H1 (cell line): Measurements from ENCODE around the gene RAD54L. TPM values are rescaled to one million over a fixed set of nuclear protein-coding genes. Genes with fewer than 3 reads are reported as not detected.
A peak's percentile ranks its signal among the peaks of the same experiment; 100 is the strongest.

Experiments
- CTCF ChIA-PET: fragments of 300-600 bp; sonication (Branson Sonifier 250); formaldehyde crosslinking; loops from one replicate; lab custom pipeline; 2021; ENCODE audit not compliant: partially characterized antibody; lab: Charles Lee
- POLR2A ChIA-PET: fragments of 300-600 bp; sonication (Branson Sonifier 250); formaldehyde crosslinking; loops from one replicate; lab custom pipeline; 2021; ENCODE audit warnings: inconsistent platforms; ENCODE audit not compliant: partially characterized antibody; lab: Charles Lee
- DNase-seq, 2 experiments: peaks; one replicate each; pipeline versions ENCODE4 v3.0.0 to v3.0.0-alpha.2; 2010 to 2022; ENCODE audit warnings: low spot score in 2 of 2, low read depth in 1 of 2, mixed read lengths in 1 of 2
- FAIRE-seq: peaks from 2 replicates; lab custom pipeline; 2011; peaks lifted over from hg19 to GRCh38; lab: Jason Lieb, UNC
- H2AFZ ChIP-seq: 2 replicates; pipeline ENCODE4 v1.8.1; 2012; ENCODE audit warnings: low read length, inconsistent platforms
- H2AK5ac ChIP-seq: 2 replicates; pipeline ENCODE4 v1.6.1; 2013; ENCODE audit warnings: low read depth, low read length
- H2BK120ac ChIP-seq: replicated peaks from 2 replicates; pipeline ENCODE3; 2013; ENCODE audit warnings: low read depth, low read length, inconsistent platforms
- H2BK12ac ChIP-seq: 2 replicates; pipeline ENCODE4 v1.6.1; 2013; ENCODE audit warnings: low read depth, low read length
- H2BK15ac ChIP-seq: 2 replicates; pipeline ENCODE4 v1.6.1; 2013; ENCODE audit warnings: low read length
- H2BK20ac ChIP-seq: 2 replicates; pipeline ENCODE4 v1.6.1; 2013; ENCODE audit warnings: low read length
- H2BK5ac ChIP-seq: 2 replicates; pipeline ENCODE4 v1.6.1; 2013; ENCODE audit warnings: low read depth, low read length
- H3K14ac ChIP-seq: 2 replicates; pipeline ENCODE4 v1.6.1; 2013; ENCODE audit warnings: inconsistent platforms; ENCODE audit not compliant: insufficient read length
- H3K18ac ChIP-seq: 2 replicates; pipeline ENCODE4 v1.6.1; 2013; ENCODE audit warnings: low read length; ENCODE audit errors: extremely low read depth
- H3K23ac ChIP-seq: 2 replicates; pipeline ENCODE4 v1.6.1; 2013; ENCODE audit warnings: inconsistent platforms; ENCODE audit not compliant: insufficient read length
- H3K23me2 ChIP-seq: 2 replicates; pipeline ENCODE4 v1.6.1; 2013; ENCODE audit warnings: low read depth, low read length
- H3K27ac ChIP-seq: 2 replicates; pipeline ENCODE4 v1.6.1; 2011; ENCODE audit warnings: low read depth, low read length, inconsistent platforms
- H3K27me3 ChIP-seq, 4 experiments: replicated peaks in 1 of 4; 1 replicate in 1 of 4; 2 replicates in 3 of 4; pipeline versions ENCODE4 v1.6.1 to v1.8.1; 2011 to 2013; ENCODE audit warnings: low read length in 3 of 4, mild to moderate bottlenecking in 3 of 4, inconsistent platforms in 2 of 4, mixed read lengths in 2 of 4, moderate library complexity in 1 of 4; ENCODE audit not compliant: control insufficient read depth in 3 of 4, insufficient read depth in 3 of 4; ENCODE audit errors: extremely low read depth in 1 of 4
- H3K36me3 ChIP-seq, 4 experiments: 2 replicates each; pipeline versions ENCODE4 v1.6.1 to v1.8.1; 2011 to 2013; ENCODE audit warnings: mild to moderate bottlenecking in 4 of 4, low read length in 3 of 4, moderate library complexity in 2 of 4, control low read depth in 1 of 4, inconsistent platforms in 1 of 4; ENCODE audit not compliant: insufficient read depth in 4 of 4, control insufficient read depth in 2 of 4
- H3K4ac ChIP-seq: replicated peaks from 2 replicates; pipeline ENCODE3; 2013; ENCODE audit warnings: low read length, low read depth, mixed read lengths, inconsistent platforms; ENCODE audit not compliant: insufficient read length
- H3K4me1 ChIP-seq, 4 experiments: replicated peaks in 1 of 4; 1 replicate in 1 of 4; 2 replicates in 3 of 4; pipeline versions ENCODE4 v1.6.1 to v1.8.1; 2011 to 2013; ENCODE audit warnings: low read length in 3 of 4, inconsistent platforms in 2 of 4, mixed read lengths in 1 of 4; ENCODE audit not compliant: insufficient read depth in 4 of 4, control insufficient read depth in 3 of 4
- H3K4me2 ChIP-seq, 2 experiments: 2 replicates each; pipeline versions ENCODE4 v1.6.1 to v1.8.1; 2011 to 2013; ENCODE audit warnings: low read depth in 2 of 2, low read length in 2 of 2, control low read depth in 1 of 2, inconsistent platforms in 1 of 2, mild to moderate bottlenecking in 1 of 2; ENCODE audit not compliant: insufficient read depth in 1 of 2
- H3K4me3 ChIP-seq, 4 experiments: fragments of 200-600, 300-600 bp in 1 of 4; sonication (generic), shearing (Covaris generic), sonication (Bioruptor Twin) in 1 of 4; 2 replicates each; pipeline versions ENCODE4 v1.5.1 to v1.8.1; 2011 to 2016; ENCODE audit warnings: low read length in 4 of 4, low read depth in 3 of 4, control low read depth in 2 of 4, inconsistent platforms in 2 of 4, mild to moderate bottlenecking in 2 of 4, mixed read lengths in 1 of 4, moderate library complexity in 1 of 4; ENCODE audit not compliant: insufficient read depth in 2 of 4; ENCODE audit errors: extremely low read depth in 1 of 4
- H3K56ac ChIP-seq: replicated peaks from 2 replicates; pipeline ENCODE3; 2013; ENCODE audit warnings: low read depth, mild to moderate bottlenecking, mixed read lengths, low read length, inconsistent platforms; ENCODE audit not compliant: insufficient read length
- H3K79me1 ChIP-seq: 2 replicates; pipeline ENCODE4 v1.6.1; 2013; ENCODE audit warnings: low read depth, low read length, control low read depth
- H3K79me2 ChIP-seq, 2 experiments: 2 replicates each; pipeline versions ENCODE4 v1.6.1 to v1.8.1; 2012 to 2013; ENCODE audit warnings: low read length in 2 of 2, mild to moderate bottlenecking in 2 of 2, inconsistent platforms in 1 of 2; ENCODE audit not compliant: insufficient read depth in 2 of 2, control insufficient read depth in 1 of 2
- H3K9ac ChIP-seq, 4 experiments: replicated peaks in 1 of 4; 1 replicate in 1 of 4; 2 replicates in 3 of 4; pipeline versions ENCODE4 v1.6.1 to v1.8.1; 2011 to 2013; ENCODE audit warnings: low read depth in 3 of 4, low read length in 3 of 4, control low read depth in 2 of 4, mild to moderate bottlenecking in 2 of 4, moderate library complexity in 2 of 4, inconsistent platforms in 1 of 4; ENCODE audit errors: extremely low read depth in 1 of 4
- H3K9me3 ChIP-seq, 2 experiments: 2 replicates each; pipeline versions ENCODE4 v1.6.1 to v1.8.1; 2012 to 2013; ENCODE audit warnings: mild to moderate bottlenecking in 2 of 2, moderate library complexity in 2 of 2, control low read depth in 1 of 2, inconsistent platforms in 1 of 2, low read depth in 1 of 2, low read length in 1 of 2, mixed read lengths in 1 of 2; ENCODE audit not compliant: insufficient read depth in 2 of 2
- H4K20me1 ChIP-seq, 2 experiments: replicated peaks in 1 of 2; 2 replicates each; pipeline versions ENCODE3 to v1.8.1; 2011 to 2013; ENCODE audit warnings: inconsistent platforms in 2 of 2, low read length in 2 of 2, mild to moderate bottlenecking in 1 of 2; ENCODE audit not compliant: insufficient read depth in 2 of 2, control insufficient read depth in 1 of 2
- H4K5ac ChIP-seq: 2 replicates; pipeline ENCODE4 v1.6.1; 2013; ENCODE audit warnings: low read length, low read depth, mixed read lengths, inconsistent platforms; ENCODE audit not compliant: insufficient read length
- H4K8ac ChIP-seq: 2 replicates; pipeline ENCODE4 v1.8.0; 2013; ENCODE audit warnings: mild to moderate bottlenecking, moderate library complexity, low read length, inconsistent platforms; ENCODE audit not compliant: insufficient read depth; ENCODE audit errors: extremely low read depth
- H4K91ac ChIP-seq: replicated peaks from 2 replicates; pipeline ENCODE3; 2013; ENCODE audit warnings: low read length, mixed read lengths, inconsistent platforms; ENCODE audit not compliant: insufficient read length
- POLR2A ChIP-seq, 2 experiments: IDR thresholded peaks; 1 replicate in 1 of 2; 2 replicates in 1 of 2; pipeline ENCODE4 v1.6.1; 2011; ENCODE audit warnings: low read depth in 2 of 2, low read length in 2 of 2, mild to moderate bottlenecking in 2 of 2; ENCODE audit errors: control extremely low read depth in 1 of 2
- YY1 ChIP-seq: IDR thresholded peaks from 2 replicates; pipeline ENCODE4 v1.6.1; 2011; ENCODE audit warnings: low read depth, mild to moderate bottlenecking, low read length
- WGBS, 2 experiments: shearing (Covaris generic) in 1 of 2; methylation state at CpG; one replicate each; pipeline versions ENCODE4 v1.1.6 to v1.1.7; 2013 to 2015; ENCODE audit warnings: low lambda C conversion rate in 2 of 2, mixed read lengths in 2 of 2, inconsistent platforms in 1 of 2, low coverage in 1 of 2, missing lambda C conversion rate in 1 of 2; ENCODE audit not compliant: insufficient replicate concordance in 2 of 2, insufficient coverage in 1 of 2, insufficient read length in 1 of 2; ENCODE audit errors: extremely low coverage in 1 of 2, missing lambda C conversion rate in 1 of 2; 5-methylcytosine and 5-hydroxymethylcytosine counted together
- polyA plus RNA-seq, 7 experiments: library from polyadenylated mRNA; depleted of rRNA in 3 of 7; stranded (reverse) in 5 of 7; unstranded in 2 of 7; fragments of >200 nt in 5 of 7; fragments of 200-250 nt in 2 of 7; gene quantifications; 1 replicate in 5 of 7; 2 replicates in 1 of 7; 4 replicates in 1 of 7; pipeline versions ENCODE4 v1.2.1 to v1.2.3, GENCODE V29; 2011 to 2013; ENCODE audit warnings: missing spikeins in 2 of 7, mixed read lengths in 2 of 7
- total RNA-seq: library from RNA; stranded (reverse); fragmentation: NEBNext Ultra II Directional; extraction: Animal tissue kit (Norgen Biotek cat#: 25700); gene quantifications from 2 replicates; pipeline ENCODE4 v1.2.1, GENCODE V29; 2021

Gene RAD54L
- total and polyA plus RNA-seq, 2 of the 8 experiments (the other 6 are each of a cell fraction or from before 2014, with no cell fraction given), result 43.5 to 50.3 TPM

GRCh38 chr1:46284597-46285564 is 37.3 kb downstream of the RAD54L start:
- Histone ChIP-seq H2BK15ac (no peak overlapping the region), H4K8ac (no peak overlapping the region), H3K9me3 (no peaks in the 10 kb centered on the region), H2BK20ac (no peak overlapping the region), H2AK5ac (no peak overlapping the region), H2BK12ac (no peak overlapping the region), H2BK5ac (0 out of 2 replicates have a peak overlapping the region, but pooled peaks have one; percentile 32), H3K79me1 (no peaks in the 10 kb centered on the region), H4K20me1 (peaks cover 0 to 1% of the 10 kb centered on the region in 2 experiments), H3K4me3 (no peak overlapping the region), H3K4me1 (no peaks in the 10 kb centered on the region; a peak in 1 of 7 replicates), H3K14ac (no peak overlapping the region), H3K4ac (no peak overlapping the region), H3K4me2 (no peak overlapping the region), H4K5ac (no peak overlapping the region), H3K36me3 (peaks cover 6 to 38% (median 15%) of the 10 kb centered on the region in 4 experiments), H3K23ac (no peak overlapping the region), H3K79me2 (no peaks in the 10 kb centered on the region), H3K27ac (no peak overlapping the region), H3K9ac (no peak overlapping the region), H3K27me3 (no peaks in the 10 kb centered on the region), H2BK120ac (no peak overlapping the region), H3K23me2 (no peaks in the 10 kb centered on the region), H2AFZ (no peak overlapping the region), H3K56ac (no peak overlapping the region), H3K18ac (no peak overlapping the region), H4K91ac (no peak overlapping the region)
- peak; percentile 24 to 37 for TF ChIP-seq POLR2A (IDR thresholded peaks at IDR 0.05; ENCODE audit: control extremely low read depth in 1 of 2, low read depth in 2 of 2, low read length in 2 of 2)
- no peak for TF ChIP-seq YY1
- WGBS, 2 experiments, result 85% methylated on average over 3 of the region's 3 CpGs; no CpG with 5 or more reads in 1 of the 2 experiments
- FAIRE-seq (no peak), DNase-seq (no peak)
- POLR2A ChIA-PET, result interaction anchor here (0.5 to 33.1 kb wide), 11 partner anchors 4 to 153 kb away, joined by 3 to 689 read pairs (median 5); partner anchors contain the start of genes LRRC41, RAD54L and UQCRH
- CTCF ChIA-PET, result interaction anchor here (0.6 to 1.6 kb wide), 11 partner anchors 9 to 96 kb away, joined by 3 to 5 read pairs (median 3); partner anchors contain the start of gene NSUN4
